Hepatocyte (in vitro differentiated cells): ENCODE results near the gene CDK4.

Source experiments
- EZH2 ChIP-seq: fragments of 200-600 bp; sonication (generic); IDR thresholded peaks from 2 replicates; pipeline ENCODE4 v1.6.1; 2016; ENCODE audit warnings: antibody characterized with exemption, mild to moderate bottlenecking, borderline replicate concordance
- TF ChIP-seq, protein P1 (sequence below): fragments of 200-600 bp; sonication (generic); IDR thresholded peaks from 2 replicates; pipeline ENCODE4 v1.5.1; 2016; ENCODE audit warnings: antibody characterized with exemption, mild to moderate bottlenecking; ENCODE audit not compliant: poor library complexity

DNA sequence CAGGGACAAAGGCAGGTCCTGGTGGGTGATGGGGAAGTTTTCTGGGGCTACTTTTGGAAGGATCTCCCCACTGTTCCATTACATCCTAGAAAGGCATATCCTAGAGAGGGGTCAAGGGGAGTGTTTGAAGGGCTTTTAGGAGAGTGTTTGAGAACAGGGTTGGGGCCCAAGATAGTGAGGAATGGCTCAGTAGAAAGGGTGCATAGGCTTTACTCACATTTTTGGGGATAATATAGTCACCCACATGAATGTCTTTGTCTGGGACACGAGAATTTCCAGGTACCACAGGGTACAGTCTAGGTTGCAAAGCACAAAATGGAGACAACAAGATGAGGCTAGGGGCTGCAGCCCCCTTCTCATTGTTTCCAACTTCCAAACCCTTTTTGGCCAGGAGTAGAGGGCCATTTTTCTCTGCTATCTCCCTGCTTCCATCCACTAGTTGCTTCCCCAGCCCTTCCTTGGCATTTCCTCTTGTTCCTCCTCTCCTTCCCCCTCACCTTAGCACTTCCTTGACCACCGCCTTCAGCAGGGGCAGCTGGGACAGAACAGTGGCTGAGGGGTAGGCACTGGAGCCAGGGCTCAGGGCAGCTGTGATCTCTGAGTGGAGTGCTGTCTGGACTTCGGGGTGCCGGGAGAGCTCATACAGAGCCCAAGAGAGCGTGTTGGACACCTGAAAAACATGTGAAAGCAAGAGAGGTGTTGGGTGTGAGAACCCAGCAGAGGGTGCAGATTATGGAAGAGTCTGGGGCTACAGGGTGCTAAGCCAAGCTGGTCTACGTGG, 12.0 kb upstream of the CDK4 start:
- TF ChIP-seq, protein P1, sequence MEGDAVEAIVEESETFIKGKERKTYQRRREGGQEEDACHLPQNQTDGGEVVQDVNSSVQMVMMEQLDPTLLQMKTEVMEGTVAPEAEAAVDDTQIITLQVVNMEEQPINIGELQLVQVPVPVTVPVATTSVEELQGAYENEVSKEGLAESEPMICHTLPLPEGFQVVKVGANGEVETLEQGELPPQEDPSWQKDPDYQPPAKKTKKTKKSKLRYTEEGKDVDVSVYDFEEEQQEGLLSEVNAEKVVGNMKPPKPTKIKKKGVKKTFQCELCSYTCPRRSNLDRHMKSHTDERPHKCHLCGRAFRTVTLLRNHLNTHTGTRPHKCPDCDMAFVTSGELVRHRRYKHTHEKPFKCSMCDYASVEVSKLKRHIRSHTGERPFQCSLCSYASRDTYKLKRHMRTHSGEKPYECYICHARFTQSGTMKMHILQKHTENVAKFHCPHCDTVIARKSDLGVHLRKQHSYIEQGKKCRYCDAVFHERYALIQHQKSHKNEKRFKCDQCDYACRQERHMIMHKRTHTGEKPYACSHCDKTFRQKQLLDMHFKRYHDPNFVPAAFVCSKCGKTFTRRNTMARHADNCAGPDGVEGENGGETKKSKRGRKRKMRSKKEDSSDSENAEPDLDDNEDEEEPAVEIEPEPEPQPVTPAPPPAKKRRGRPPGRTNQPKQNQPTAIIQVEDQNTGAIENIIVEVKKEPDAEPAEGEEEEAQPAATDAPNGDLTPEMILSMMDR = no peak
- no peak for TF ChIP-seq EZH2
